D721Med (cell line): ENCODE measurements around the gene TNRC6C.

Experiments used
- DNase-seq: peaks from one replicate; pipeline ENCODE4 v3.0.0; 2011; ENCODE audit warnings: low spot score; ENCODE audit not compliant: insufficient read length
- FAIRE-seq: peaks from 2 replicates; lab custom pipeline; 2011; peaks lifted over from hg19 to GRCh38; lab: Jason Lieb, UNC
- CTCF ChIP-seq: IDR thresholded peaks from 2 replicates; pipeline ENCODE4 v1.5.1; 2012; ENCODE audit warnings: mild to moderate bottlenecking, control low read depth; ENCODE audit not compliant: insufficient read depth; ENCODE audit errors: missing control alignments

Gene TNRC6C

DNA sequence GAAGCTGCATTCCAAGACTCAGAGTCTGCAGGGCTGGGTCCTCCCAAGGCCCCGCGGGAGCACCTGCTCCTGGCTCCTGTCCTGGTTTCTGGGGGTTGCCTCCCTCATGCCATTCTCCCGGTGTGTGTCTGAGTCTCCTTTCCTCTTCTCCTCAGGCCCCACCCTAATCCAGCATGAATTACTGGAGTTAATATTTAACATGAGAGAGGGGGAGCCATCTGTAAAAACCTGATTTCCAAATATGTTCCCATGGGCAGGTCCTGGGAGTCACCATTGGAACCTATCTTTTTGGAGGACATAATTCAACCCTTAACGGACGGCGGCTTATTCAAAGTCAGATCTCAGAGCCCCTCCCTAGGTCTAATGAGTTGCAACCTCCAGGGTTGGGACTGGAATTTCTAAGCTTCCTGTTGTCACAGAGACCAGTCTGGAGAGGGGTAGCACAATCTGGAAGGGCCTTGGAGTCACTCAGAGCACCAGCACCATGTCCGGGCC lies 193.1 kb downstream of the TNRC6C start:
- DNase-seq: no peak
- no peak for TF ChIP-seq CTCF

GRCh38 chr17:78154903-78155811 lies 196.7 kb downstream of the TNRC6C start:
- FAIRE-seq: no peak
- no peak for TF ChIP-seq CTCF
- DNase-seq: no peak

More for the DNA sequence above, 193.1 kb downstream of the TNRC6C start:
- no peak for FAIRE-seq
